GM21576 (cell line): Measurements from ENCODE around the gene MYLK.

Source experiments
- ATAC-seq: cut with Tn5 transposase; IDR thresholded peaks from one replicate; pipeline ENCODE4 v1.9.1; 2021; ENCODE audit warnings: mild to moderate bottlenecking, moderate library complexity; ENCODE audit not compliant: unreplicated experiment

MYLK gene

DNA sequence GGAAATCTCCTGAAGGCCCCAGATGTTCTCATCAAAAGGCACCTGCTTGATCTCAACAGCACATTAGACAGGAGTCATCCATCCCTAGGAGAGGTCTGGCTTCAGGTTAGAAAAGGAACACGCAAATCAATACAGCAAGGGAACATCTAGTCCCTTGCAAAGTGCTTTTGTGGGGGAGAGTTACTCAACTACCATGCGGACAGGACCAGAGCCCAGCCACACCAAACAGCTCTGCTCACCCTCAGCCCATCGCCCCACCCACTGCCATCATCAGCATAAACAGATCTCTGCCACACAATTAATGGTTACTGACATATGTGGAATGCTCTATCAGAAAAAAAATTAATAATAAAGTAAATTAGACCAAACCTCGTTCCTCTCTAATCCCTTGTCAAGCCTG is 85.6 kb downstream of the MYLK start:
- ATAC-seq, result no peak

- ATAC-seq, result no peak
These were observed 88.5 kb downstream of the MYLK start for GRCh38 chr3:123795471-123796251.

DNA sequence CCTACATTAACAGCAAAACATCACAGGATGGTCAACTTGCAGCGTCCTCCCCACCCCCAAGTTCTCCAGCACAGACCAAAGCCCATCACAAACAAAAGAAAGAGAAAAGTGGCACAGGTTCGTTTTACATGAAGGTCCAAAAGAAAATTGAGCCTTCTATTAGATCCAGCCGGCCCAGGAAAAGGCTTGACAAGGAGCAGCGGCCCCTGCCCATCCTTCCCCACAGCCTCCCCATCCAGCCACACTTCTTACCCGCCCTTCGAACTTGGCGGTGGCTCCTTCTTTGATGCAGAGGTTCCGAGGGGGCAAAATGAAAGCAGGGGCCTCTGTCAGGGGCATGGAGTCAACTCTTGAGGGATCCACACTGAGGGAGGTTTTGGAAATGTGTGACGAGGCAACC is 90.7 kb downstream of the MYLK start:
- ATAC-seq, result no peak

GRCh38 chr3:123792473-123793201 is 91.5 kb downstream of the MYLK start:
- no peak for ATAC-seq

- ATAC-seq, result no peak
These were observed 92.2 kb downstream of the MYLK start for GRCh38 chr3:123791898-123792297.

GRCh38 chr3:123791417-123791816 is 92.7 kb downstream of the MYLK start:
- no peak for ATAC-seq

DNA sequence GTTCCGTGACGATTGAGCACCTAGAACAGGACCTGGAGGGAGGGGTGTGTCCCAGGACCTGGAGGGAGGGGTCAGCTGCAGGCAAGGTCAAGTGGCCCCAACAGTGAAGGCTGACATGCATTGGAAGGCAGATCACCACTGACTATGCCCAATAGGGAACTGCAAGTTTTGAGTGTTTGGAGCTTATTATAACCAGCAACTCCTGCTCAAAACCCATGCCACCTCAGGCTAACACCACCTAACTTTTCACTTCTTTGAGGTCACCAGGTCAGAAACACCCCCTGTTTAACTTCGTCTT is 93.1 kb downstream of the MYLK start:
- ATAC-seq, result no peak

GRCh38 chr3:123790254-123791072 is 93.7 kb downstream of the MYLK start:
- no peak for ATAC-seq

GRCh38 chr3:123789760-123790159 is 94.4 kb downstream of the MYLK start:
- ATAC-seq, result no peak

GRCh38 chr3:123789160-123789559 is 95.0 kb downstream of the MYLK start:
- no peak for ATAC-seq

GRCh38 chr3:123788710-123789109 is 95.4 kb downstream of the MYLK start:
- no peak for ATAC-seq

DNA sequence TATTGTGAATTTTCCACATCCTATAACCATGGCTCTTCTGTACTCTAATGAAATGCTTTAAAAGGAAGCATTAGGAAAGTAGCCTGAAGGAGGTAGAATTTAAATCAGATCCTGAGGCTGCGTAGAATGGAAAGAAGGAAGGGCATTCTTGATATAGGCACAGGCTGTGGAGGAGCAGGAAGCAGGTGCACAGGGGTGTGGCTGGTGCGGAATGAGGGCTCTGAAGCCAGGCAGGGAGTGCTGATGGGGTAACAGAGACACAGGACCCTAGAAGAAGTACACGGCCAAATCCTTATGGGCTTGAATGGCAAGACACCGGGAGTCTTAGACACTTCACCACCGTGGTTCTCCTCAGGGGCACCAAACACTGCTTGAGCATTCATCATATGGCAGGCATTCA is 97.0 kb downstream of the MYLK start:
- ATAC-seq, result no peak

DNA sequence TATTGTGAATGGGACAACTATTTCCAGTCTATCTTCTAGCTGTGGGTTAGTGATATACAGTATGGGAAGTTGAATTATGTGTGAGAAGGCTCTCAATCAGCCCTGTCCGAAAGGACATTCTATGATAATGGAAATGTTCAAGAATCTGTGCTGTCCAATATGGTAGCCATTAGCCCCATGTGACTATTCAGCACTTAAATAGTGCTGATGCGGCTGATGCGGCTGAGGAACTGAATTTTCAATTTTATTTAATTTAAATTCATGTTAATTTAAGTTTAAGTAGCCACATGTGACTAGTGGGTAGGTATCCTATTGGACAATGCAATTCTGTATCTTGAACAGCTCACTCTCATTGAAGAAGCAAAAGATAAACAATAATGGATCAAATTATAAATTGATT is 98.5 kb downstream of the MYLK start:
- no peak for ATAC-seq

DNA sequence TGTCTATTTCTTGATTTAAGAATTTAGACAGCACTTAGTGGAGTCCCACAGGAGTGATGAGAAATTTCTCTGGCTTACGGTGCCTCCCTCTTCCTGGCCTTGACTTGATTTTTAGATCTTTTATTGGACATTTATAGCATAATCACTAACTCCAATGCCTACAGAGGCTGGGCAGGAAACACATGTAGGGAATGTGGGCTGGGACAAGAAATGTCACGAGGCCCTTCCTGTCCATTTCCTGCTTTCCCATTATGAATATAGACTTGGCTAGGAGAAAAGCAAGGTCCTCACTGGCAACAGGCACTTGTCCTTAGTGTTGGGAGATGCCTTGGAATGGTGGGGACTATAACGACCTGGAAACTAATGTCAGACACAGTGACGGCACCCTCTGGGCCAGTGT is 100.3 kb downstream of the MYLK start:
- ATAC-seq, result no peak

DNA sequence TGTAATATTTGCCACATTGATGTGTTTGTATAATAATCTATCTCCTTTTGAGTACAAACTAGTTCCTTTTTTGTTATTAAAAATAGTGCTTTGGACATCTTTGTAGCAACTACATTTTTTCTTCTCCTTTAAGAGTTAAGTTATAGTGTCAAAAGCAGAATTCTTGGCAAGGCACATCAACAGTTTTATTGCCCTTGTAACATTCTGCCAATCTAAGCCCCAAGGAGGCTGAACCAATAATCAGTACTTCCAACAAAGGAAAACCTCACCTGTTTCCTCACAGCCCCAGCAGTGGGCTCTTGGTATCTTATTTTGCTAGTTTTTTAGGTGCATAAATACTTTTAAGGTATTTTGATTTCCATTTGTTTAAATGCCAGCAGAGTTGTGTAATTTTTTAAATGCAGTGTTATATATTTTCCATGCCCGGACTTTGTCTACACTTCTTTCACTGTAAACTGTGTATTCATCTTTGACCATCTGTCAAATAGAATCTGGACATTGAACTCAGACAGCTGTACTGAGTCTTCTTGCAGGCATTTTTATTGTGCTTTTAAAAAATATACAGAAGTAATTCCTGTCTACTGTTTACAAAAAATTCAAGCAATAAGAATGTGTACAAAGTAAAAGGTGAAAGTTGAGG is 101.0 kb downstream of the MYLK start:
- ATAC-seq, result no peak

DNA sequence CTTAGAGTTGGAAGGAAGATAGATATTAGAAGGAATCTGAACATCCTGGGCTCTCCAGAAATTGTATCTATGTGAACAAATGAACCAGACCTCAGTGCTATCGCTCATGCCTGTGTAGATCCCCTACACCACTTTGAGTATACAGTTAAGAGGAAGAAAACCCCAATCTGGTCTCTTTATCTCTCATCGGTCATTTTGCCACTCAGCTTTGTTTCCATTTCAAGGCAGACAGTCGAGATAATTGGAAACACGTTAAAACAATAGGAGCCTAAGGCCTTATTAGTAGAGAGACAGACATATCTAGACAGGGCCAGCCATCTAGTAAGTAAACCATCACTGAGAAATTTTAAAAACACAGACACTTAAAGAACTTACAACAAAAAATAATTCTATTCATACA is 101.6 kb downstream of the MYLK start:
- no peak for ATAC-seq

- ATAC-seq, result no peak
These were observed 102.4 kb downstream of the MYLK start for GRCh38 chr3:123781571-123782275.

DNA sequence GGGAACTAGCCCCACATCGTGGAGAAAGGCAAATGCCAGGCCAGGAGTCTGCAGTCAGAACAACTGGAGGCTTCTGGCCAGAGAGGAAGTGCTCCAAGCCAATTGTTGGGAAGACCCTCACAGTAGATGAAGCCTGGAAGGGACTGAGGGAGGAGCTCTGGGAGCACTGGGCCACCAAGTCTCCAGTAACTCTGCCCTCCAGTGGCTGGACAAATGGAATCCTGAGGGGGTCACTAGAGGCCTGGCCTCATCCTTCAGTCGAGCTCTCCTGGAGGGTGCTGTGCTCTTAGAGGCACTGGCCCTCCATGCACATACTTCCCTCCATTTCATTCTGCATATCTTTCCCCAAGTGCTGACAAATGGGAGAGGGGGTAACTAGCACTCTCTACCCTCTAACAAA is 103.0 kb downstream of the MYLK start:
- ATAC-seq, result no peak

GRCh38 chr3:123780656-123781055 is 103.5 kb downstream of the MYLK start:
- ATAC-seq, result no peak

DNA sequence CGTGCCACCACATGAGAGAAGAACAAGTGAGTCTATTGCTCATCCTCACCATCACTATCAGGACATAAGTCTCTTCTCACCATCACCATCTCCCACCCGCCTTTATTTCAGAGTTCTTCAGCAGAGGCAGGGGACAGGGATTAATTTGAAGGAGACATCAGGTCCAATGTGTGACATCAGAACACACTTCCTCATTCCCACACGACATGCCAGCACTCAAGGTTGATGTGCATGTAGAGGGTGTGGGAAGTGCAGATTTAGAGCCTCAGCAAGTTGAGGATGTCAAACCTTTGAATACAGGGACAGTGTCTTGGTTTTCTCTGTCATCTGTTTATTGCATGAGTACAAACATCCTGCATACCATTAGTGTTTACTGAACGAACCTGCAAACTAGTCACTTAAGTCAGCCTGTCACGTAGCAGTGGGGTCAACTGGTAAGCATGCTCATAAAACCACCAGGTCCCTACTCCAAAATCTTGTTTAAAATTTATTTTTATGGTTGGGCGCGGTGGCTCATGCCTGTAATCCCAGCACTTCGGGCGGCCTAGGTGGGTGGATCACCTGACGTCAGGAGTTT is 104.4 kb downstream of the MYLK start:
- no peak for ATAC-seq
